Measurements from ENCODE around the gene HPSE2.

GRCh38 chr10:98460837-98461499 lies 774.7 kb downstream of the HPSE2 start:
- TF ChIP-seq, protein P1, sequence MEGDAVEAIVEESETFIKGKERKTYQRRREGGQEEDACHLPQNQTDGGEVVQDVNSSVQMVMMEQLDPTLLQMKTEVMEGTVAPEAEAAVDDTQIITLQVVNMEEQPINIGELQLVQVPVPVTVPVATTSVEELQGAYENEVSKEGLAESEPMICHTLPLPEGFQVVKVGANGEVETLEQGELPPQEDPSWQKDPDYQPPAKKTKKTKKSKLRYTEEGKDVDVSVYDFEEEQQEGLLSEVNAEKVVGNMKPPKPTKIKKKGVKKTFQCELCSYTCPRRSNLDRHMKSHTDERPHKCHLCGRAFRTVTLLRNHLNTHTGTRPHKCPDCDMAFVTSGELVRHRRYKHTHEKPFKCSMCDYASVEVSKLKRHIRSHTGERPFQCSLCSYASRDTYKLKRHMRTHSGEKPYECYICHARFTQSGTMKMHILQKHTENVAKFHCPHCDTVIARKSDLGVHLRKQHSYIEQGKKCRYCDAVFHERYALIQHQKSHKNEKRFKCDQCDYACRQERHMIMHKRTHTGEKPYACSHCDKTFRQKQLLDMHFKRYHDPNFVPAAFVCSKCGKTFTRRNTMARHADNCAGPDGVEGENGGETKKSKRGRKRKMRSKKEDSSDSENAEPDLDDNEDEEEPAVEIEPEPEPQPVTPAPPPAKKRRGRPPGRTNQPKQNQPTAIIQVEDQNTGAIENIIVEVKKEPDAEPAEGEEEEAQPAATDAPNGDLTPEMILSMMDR (IDR thresholded peaks at IDR 0.05; ENCODE audit: low read depth, low read length, missing input control): no peak
- TF ChIP-seq JUND (IDR thresholded peaks at IDR 0.05) (peak; percentile 97 to 99), ZBTB33 (IDR thresholded peaks at IDR 0.05) (no peak), SP1 (IDR thresholded peaks at IDR 0.05) (peak; percentile 57), HNF4A (conservative IDR thresholded peaks at IDR 0.05) (peak; percentile 69 to 82), REST (IDR thresholded peaks at IDR 0.05) (peak; percentile 41), TAF1 (conservative IDR thresholded peaks at IDR 0.05) (no peak), RAD21 (IDR thresholded peaks at IDR 0.05) (peak in 1 of 2 donors; percentile 22), FOXA1 (IDR thresholded peaks at IDR 0.05) (peak; percentile 68), YY1 (IDR thresholded peaks at IDR 0.05) (peak; percentile 45), HNF4G (IDR thresholded peaks at IDR 0.05) (no peak), EGR1 (IDR thresholded peaks at IDR 0.05; ENCODE audit: low read depth in 2 of 2) (no peak)
